Fibroblast of gingiva (primary cell): ENCODE data around the gene CHSY1.

ENCODE experiments used
- DNase-seq: peaks from one replicate; pipeline ENCODE4 v3.0.0-alpha.2; 2011; ENCODE audit warnings: low read depth

CHSY1 gene

GRCh38 chr15:101188637-101189408, 63.0 kb downstream of the CHSY1 start:
- peak; percentile 57 for DNase-seq

GRCh38 chr15:101187820-101188636, 63.8 kb downstream of the CHSY1 start:
- DNase-seq = peak; percentile 73

- DNase-seq = no peak
Measured at GRCh38 chr15:101185770-101186169, 66.1 kb downstream of the CHSY1 start.

- no peak for DNase-seq
Measured at GRCh38 chr15:101185336-101185735, 66.5 kb downstream of the CHSY1 start.

DNA sequence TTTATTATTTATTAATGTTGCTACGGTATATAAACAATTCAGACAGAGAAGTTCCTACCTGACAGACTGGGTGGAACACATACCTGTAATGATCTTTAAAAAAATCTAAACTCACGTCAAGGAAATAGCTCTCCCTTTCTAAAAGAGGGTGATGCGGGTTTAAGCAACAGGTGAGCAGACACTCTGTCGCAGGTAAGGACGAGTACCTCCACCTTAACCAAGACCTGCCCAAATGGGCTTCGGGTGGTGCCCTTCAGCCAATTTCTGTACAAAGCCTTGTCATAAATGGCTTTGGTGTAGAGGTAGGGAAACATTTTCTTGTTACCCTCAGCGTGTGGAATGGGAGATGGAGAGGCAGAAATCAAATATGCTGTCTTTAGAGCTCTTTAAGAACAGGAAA, 67.0 kb downstream of the CHSY1 start:
- DNase-seq = no peak

- DNase-seq = no peak
Measured at GRCh38 chr15:101183931-101184305, 67.9 kb downstream of the CHSY1 start.

DNA sequence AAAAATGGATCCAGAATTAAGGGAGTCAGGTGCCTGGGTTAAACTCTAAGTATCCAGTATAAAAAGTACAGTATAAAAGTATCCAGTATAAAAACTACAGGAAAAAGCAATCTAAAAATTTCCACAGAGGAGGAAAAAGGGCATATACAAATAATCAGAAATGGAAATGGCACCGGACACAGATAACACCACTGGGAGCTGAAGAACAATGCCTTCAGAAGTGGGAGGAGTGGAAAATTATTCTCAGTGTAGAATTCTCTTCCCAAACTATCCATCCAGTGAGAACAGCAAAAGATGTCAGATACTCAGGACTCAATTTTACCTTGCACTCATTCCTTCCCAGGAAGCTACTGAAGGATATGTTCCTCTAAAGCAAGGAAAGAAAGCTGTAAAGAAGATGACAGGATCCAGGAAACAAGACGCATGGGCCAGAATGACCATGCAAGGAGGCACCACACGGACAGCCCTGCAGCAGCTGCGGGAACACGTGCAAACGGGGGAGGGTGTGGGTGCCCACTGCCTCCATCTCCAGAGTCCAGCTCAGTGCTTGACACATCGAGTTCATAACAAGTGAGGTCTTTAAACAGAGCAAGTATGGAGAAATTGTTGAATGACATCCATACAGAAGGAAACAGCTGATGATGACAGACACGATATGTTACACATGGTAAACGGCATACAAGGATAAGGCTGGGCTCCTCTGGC, 68.5 kb downstream of the CHSY1 start:
- no peak for DNase-seq

DNA sequence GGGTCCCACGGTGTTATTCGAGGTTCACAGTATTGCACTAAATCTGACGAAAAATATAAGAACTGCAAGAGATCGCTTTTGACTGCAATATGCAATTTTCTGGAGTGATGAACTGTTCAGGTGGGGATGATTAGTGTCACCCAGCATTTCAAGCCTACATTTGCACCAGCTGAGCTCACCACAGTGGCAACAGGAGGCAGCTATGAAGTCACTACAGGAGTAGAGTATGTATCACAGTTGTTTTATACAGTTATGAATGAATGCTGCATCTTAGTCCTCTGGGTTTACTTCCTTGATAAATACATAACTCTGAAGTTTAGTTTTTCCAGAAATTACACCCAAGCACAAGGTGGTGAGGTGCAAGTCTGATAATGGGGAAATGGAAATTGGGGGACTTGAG, 69.6 kb downstream of the CHSY1 start:
- no peak for DNase-seq

- no peak for DNase-seq
Measured at GRCh38 chr15:101181349-101181748, 70.5 kb downstream of the CHSY1 start.

DNA sequence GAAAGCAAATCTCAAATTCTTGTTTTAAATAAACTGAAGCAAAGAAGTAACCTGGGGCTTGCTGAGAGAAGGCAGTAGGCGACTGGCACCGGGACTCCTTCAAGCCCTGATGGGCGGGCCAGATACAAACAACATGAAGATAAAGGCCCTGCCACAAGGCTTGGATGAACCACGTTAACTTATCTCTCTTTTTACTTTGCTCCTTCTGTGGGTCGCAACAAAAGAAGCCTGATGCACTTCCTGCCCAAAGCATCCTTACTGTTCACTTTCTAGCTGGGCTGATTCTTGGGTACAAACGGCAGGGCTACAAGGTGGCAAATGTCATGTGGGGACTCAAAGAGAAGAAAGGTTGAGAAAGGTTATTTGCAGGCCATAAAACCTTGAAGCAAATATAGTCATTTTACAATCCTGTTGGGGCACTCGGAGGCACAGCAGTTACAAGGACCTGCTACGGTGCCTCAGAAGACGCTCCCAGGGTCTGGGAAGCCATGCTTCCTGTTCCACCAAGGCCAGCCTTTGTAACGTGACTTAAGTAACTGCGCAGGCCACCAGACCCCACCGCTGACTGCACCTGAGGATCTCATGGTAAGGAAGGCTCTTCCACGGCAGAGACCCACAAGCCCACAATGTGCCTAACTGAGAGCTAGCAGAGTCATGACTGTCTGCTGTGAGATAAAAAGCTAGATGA, 71.1 kb downstream of the CHSY1 start:
- no peak for DNase-seq

GRCh38 chr15:101179341-101180153, 72.3 kb downstream of the CHSY1 start:
- DNase-seq = peak; percentile 74

DNA sequence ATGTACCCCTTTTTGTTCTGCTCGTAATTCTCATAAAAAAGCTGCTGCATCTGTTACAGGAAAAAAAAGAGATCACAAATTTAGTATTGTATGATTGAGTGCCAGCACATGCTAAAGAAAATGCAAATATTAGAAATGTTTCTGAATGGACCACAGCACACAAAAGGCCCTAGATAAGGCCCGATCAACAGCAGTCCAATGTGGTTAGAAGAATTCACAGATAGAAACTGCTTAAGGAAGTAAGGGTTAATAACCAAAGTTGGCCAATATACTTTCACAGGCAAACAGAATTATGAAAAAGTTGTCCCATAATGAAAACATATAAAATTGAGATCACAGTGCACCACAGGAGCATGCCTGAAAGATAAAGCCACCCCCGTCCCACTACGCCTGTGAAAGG, 72.9 kb downstream of the CHSY1 start:
- DNase-seq = no peak

GRCh38 chr15:101178479-101178878, 73.4 kb downstream of the CHSY1 start:
- no peak for DNase-seq

DNA sequence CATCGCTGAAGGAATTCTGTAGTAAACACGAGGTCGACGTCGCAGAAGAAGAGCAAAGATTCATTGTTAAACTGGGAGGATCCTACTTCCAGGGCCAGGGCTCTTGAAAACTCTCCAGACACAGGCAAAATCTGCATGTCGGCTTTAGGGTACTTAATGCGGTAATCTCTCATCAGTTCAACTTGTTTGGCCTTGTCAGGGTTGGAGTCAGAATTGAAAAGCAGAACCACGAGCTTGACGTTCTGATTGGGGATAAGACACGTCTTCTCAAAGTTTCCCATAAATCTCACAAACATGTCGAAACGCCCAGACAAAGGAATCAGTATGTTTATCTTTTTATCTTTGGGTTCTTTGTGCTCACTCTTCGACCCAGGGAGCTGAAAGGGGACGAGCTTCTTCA, 74.0 kb downstream of the CHSY1 start:
- DNase-seq = no peak

DNA sequence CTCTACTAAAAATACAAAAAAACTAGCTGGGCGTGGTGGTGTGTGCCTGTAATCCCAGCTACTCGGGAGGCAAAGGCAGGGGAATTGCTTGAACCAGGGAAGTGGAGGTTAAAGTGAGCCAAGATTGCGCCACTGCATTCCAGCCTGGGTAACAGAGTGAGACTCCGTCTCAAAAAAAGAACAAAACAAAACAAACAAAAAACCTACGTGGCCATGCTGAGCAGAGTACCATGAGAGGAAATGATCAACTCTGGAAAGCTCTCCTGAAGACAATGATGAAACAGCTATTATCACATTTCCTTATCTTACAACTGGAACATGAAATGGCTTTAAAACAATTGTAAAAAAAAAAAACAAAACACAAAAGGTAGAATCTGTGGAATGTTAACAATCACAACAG, 75.2 kb downstream of the CHSY1 start:
- DNase-seq = peak; percentile 64

DNA sequence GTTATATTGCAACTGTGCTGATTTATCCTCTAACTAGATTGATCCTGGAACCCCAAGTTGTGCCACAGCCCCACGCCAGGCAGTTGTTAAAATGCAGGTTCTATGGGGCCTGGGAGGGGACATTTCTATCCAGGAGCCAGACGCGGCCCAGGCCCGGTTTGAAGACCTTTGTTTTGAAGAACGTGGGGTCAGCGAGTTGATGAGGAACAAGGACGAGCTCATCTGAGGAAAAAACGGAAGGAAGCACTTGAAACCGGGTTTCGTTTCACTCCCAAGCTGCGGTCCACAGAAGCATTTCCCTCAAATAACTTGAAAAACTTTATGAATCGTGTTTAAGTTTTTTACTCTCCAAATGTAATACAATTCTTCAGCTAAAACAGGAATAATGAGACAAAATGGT, 76.4 kb downstream of the CHSY1 start:
- DNase-seq = no peak

- DNase-seq = no peak
Measured at GRCh38 chr15:101174152-101174920, 77.5 kb downstream of the CHSY1 start.

- DNase-seq = no peak
Measured at GRCh38 chr15:101173233-101174119, 78.4 kb downstream of the CHSY1 start.

GRCh38 chr15:101172501-101173071, 79.3 kb downstream of the CHSY1 start:
- DNase-seq = no peak
